PFSK-1 (cell line): ENCODE results near the gene NOX1.

Experiments used
- FOXP2 ChIP-seq: optimal IDR thresholded peaks from 2 replicates; pipeline ENCODE3; 2011; ENCODE audit warnings: borderline replicate concordance, control low read depth, inconsistent platforms; ENCODE audit not compliant: insufficient read depth; ENCODE audit errors: extremely low read length, extremely low read depth
- POLR2AphosphoS5 ChIP-seq: IDR thresholded peaks from 2 replicates; pipeline ENCODE4 v1.6.1; 2012; ENCODE audit warnings: low read depth, mild to moderate bottlenecking, control low read depth, low read length, moderate library complexity
- SIN3A ChIP-seq: IDR thresholded peaks from 2 replicates; pipeline ENCODE4 v1.6.1; 2012; ENCODE audit warnings: mild to moderate bottlenecking, low read length, moderate library complexity, borderline replicate concordance; ENCODE audit not compliant: insufficient read depth
- TAF1 ChIP-seq: IDR thresholded peaks from 2 replicates; pipeline ENCODE4 v1.6.1; 2012; ENCODE audit warnings: low read length, control low read depth, borderline replicate concordance; ENCODE audit not compliant: insufficient read depth
- TF ChIP-seq, protein P1 (sequence below), 2 experiments: IDR thresholded peaks; 2 replicates each; pipeline versions ENCODE4 v1.6.1 to v1.8.0; 2011 to 2012; ENCODE audit warnings: low read depth in 2 of 2, low read length in 2 of 2, control low read depth in 1 of 2, inconsistent platforms in 1 of 2, mild to moderate bottlenecking in 1 of 2, moderate library complexity in 1 of 2; ENCODE audit not compliant: insufficient read depth in 1 of 2

The NOX1 gene

GRCh38 chrX:100812216-100813158 lies 61.7 kb downstream of the NOX1 start:
- TF ChIP-seq FOXP2 (no peak), SIN3A (no peak), POLR2AphosphoS5 (no peak), TAF1 (no peak)
- TF ChIP-seq, protein P1, sequence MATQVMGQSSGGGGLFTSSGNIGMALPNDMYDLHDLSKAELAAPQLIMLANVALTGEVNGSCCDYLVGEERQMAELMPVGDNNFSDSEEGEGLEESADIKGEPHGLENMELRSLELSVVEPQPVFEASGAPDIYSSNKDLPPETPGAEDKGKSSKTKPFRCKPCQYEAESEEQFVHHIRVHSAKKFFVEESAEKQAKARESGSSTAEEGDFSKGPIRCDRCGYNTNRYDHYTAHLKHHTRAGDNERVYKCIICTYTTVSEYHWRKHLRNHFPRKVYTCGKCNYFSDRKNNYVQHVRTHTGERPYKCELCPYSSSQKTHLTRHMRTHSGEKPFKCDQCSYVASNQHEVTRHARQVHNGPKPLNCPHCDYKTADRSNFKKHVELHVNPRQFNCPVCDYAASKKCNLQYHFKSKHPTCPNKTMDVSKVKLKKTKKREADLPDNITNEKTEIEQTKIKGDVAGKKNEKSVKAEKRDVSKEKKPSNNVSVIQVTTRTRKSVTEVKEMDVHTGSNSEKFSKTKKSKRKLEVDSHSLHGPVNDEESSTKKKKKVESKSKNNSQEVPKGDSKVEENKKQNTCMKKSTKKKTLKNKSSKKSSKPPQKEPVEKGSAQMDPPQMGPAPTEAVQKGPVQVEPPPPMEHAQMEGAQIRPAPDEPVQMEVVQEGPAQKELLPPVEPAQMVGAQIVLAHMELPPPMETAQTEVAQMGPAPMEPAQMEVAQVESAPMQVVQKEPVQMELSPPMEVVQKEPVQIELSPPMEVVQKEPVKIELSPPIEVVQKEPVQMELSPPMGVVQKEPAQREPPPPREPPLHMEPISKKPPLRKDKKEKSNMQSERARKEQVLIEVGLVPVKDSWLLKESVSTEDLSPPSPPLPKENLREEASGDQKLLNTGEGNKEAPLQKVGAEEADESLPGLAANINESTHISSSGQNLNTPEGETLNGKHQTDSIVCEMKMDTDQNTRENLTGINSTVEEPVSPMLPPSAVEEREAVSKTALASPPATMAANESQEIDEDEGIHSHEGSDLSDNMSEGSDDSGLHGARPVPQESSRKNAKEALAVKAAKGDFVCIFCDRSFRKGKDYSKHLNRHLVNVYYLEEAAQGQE (IDR thresholded peaks at IDR 0.05; ENCODE audit: insufficient read depth in 1 of 2, low read depth in 2 of 2, low read length in 2 of 2) = no peak

DNA sequence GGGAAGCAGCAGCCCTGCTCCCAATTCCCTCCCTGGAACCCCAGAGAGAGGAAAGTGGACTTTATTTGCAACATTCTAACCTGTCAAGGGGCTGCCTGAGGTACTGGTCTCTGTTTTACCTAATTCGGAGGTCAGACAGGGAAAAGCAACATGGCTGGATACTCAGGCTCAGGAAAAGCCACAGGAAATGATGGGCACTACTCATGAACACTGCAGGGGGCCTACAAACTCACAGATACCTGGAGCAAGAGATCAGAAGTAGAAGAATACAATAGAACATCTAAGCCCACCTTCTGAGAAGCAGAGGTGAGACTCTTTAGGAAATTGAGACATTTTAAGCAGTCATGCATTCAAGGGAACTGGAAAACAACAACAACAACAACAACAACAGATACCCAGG lies 69.4 kb downstream of the NOX1 start:
- TF ChIP-seq, protein P1 (IDR thresholded peaks at IDR 0.05; ENCODE audit: insufficient read depth in 1 of 2, low read depth in 2 of 2, low read length in 2 of 2) = no peak
- TF ChIP-seq FOXP2 (no peak), POLR2AphosphoS5 (no peak)

- TF ChIP-seq, protein P1 (IDR thresholded peaks at IDR 0.05; ENCODE audit: insufficient read depth in 1 of 2, low read depth in 2 of 2, low read length in 2 of 2) = no peak
- TF ChIP-seq POLR2AphosphoS5 = no peak
- no peak for TF ChIP-seq FOXP2
- TF ChIP-seq SIN3A = no peak
- TF ChIP-seq TAF1 = no peak
Observed at GRCh38 chrX:100802843-100803242, 71.3 kb downstream of the NOX1 start.

DNA sequence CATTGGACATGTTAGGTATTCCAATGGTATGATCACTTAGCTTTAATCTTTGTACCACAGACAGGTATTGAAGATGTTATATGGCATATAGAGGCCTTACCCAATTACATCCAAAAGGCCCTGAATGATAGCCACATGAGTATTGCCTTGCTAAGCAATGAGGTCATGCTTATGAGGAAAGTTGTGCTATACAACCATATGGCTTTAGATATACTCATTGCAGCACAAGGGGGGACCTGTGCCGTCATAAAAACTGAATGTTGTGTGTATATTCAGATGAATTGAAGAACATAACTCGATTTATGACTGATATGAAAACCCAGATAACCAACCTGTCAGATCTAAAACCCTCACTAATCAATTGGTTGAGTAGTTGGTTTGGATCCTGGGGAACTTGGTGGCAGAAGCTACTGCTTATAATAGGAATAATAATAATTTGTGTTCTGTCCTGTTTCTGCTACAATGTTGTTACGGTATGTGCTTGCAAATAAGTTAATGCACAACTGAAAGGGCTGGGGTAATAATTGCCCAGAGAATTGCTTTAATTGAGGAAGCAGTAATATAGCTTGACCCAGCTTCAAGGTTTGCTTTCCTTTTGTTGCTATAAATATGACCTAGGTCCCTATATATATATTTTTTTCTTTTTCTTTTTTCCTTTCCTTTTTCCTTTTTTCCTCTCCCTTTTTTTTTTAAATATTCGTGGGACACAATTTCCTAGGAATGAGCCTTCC lies 75.5 kb downstream of the NOX1 start:
- TF ChIP-seq SIN3A = no peak
- TF ChIP-seq, protein P1 (IDR thresholded peaks at IDR 0.05; ENCODE audit: insufficient read depth in 1 of 2, low read depth in 2 of 2, low read length in 2 of 2) = no peak
- no peak for TF ChIP-seq POLR2AphosphoS5
- no peak for TF ChIP-seq TAF1
- TF ChIP-seq FOXP2 = no peak
